GM19025 (cell line): ENCODE data around the gene HDGF.

Experiments used
- ATAC-seq: cut with Tn5 transposase; IDR thresholded peaks from one replicate; pipeline ENCODE4 v1.9.1; 2021; ENCODE audit warnings: mild to moderate bottlenecking, low read depth, moderate library complexity; ENCODE audit not compliant: unreplicated experiment

HDGF gene

DNA sequence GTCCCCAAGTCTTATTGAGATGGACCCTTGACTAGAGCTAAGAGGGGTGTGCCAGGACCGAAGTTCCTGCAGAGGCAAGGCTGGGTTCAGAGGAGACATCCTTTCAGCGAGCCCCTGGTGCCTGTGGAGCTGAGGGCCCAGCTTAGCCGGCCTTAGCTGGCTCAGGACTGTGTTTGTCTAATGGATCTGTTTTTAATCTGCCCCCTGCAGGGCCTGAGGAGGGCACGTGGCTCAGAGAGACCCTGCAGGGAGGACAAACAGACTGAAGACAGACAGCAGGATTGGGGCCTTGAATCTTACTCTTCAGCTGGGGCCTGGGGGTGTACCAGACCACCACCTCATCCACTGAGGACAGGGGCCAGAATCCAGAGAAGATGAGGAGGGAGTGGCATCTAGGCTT lies 47.7 kb downstream of the HDGF start:
- ATAC-seq: no peak

DNA sequence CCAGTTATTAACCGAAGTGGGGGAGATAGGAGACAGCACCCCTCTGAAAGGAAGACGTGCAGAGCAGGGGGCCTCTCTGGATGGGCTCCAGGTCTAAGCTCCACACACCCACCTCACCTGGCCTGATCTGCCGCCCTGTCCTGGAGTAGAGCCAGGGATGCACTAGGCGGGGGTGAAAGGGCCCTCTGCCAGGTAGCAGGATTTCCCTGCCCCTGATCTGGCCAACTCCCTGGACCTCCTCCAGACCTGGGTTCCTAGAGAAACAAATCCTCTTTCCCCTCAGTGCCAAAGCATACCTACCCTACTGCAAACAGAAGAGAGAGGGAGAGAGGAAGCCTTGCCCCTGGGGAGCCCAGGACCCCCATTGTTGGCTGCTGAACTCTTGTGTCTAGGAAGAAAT lies 48.1 kb downstream of the HDGF start:
- no peak for ATAC-seq

DNA sequence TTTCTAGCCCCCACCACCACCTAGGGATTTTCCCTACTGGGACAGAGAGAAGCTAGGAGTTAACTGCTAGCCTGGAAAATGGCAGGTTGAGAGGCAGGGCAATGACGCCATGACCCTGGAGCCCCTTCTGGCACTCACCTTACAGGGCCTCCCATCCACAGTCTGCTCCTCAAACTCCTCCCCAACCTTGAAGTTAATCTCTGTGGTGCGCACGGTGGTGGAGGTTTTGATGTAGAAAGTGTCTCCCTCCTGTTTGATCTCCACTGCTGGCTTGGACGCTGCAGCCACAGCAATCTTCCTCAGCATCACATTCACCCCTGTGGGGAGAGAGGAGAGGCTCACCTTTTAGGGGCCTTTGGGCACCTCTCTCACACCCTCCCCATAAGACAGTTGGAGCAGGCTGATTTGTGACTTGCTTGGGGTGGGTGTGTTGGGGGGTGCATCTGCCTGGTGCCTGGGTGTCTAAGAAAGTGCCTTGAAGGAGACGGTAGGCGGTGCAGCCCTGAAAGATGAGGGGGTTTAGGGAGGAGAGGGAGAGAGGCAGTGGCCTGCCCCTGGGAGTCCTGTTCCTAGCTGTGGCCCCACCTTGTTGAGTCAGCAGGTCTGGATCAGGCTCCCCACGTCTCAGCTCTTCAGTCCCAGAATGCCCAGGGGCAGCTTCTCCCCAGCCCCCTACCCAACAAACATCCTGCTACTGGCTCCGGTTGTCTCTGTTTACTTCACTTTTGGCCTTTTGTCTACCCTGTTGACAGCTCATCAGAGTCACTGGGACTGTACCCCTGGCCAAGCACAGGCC lies 50.5 kb downstream of the HDGF start:
- ATAC-seq: no peak

DNA sequence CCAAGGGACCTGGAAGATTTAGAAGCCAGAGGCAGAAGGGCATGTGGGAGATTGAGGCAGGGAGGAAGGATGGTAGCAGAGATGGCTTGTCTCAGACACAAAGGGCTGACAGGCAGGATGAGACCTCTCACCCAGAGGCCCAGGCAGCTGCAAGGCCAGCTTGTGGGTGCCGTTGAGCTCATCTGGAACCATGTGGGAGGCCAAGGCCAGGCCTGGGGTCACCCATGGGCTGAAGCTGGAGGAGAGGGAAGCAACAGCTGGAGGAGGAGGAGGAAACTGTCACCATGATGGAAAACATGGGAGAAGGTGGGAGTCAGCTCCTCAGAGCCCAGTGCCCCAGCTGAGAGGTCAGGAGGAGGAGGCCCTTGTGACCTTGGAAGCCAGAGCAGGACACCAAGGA lies 52.5 kb downstream of the HDGF start:
- no peak for ATAC-seq

DNA sequence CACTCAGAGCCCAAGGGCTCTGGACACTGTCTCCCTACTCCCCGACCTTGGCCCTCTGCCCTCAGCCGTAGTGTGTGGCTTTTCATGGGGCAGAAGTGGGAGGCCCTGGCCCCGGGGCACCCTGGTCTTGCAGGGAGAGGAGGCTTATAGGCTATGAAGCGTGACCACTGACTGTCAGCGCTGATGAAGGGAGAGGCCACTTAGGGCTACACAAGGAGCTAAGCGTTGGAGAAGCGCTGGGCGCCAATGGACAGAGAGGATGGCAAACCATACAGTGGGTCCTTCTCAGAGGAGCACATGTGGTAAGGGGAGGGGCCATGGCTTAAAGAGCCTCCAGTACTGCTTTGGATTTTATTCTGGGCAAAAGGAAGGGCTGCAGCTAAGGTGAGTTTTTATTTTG lies 54.0 kb downstream of the HDGF start:
- ATAC-seq: no peak

GRCh38 chr1:156696755-156697154 lies 54.7 kb downstream of the HDGF start:
- no peak for ATAC-seq

DNA sequence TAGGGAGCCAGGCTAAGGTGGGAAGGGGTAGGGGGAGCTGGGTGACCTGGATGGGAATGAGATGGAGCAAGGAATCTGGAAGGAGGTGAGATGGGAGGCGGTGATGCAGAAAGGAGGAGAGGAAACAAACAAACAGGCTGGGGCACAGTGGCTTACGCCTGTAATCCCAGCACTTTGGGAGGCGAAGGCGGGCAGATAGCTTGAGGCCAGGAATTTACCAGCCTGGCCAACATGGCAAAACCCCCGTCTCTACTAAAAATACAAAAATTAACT lies 56.8 kb downstream of the HDGF start:
- ATAC-seq: no peak

DNA sequence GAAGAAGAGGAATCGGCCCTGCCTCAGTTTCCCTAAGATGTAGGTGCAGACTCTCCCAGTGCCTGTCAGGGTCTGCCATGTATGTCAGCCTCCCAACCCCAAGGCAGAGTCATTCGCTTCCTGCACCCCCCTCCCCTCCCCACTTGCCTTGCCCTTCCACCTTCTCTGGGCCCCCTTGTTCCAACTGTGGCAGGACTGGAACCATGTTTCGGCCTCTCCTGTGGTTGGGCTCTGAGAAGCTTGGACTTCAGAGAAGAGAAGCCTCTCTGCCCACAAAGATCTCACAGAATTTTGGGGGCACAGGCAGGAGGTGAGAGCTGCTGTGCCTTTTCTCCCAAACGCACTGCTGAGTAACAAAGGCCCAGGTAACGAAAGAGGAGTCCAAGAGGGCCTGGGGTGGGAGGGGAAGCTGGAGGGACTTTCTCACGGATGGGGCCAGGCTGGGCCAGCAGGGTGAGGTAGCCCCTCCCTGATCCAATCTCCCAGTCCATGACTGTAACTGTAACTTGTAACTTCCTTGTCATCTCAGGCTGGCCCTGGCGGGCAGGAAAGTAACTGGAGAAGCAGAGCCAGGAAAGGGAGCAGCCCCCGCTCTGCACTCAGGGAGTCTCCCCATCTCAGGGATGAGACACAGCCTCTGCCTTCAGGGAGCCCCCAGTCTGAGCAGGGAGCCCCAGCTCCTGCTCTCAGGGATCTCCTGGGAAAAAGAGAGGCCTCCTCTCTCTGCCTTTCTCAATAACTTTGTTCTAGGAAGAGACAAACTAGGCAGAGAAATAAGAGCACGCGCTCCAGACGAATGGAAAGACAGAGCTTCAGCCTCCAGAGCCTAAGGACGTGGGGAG lies 57.4 kb downstream of the HDGF start:
- no peak for ATAC-seq

GRCh38 chr1:156692925-156693847 lies 58.3 kb downstream of the HDGF start:
- ATAC-seq: no peak

- no peak for ATAC-seq
These were observed 59.0 kb downstream of the HDGF start for GRCh38 chr1:156692441-156692924.
